VCaP (cell line): ENCODE data around the gene MYEOV.

Experiments used
- H3K27ac ChIP-seq: fragments of 450-650 bp; 2 replicates; pipeline ENCODE4 v1.5.1; 2017
- TF ChIP-seq, protein P1 (sequence below): fragments of 450-650 bp; conservative IDR thresholded peaks from 2 replicates; pipeline ENCODE4 v1.5.1; 2017; ENCODE audit warnings: mild to moderate bottlenecking, moderate library complexity

Gene MYEOV

GRCh38 chr11:69267395-69267805 is 26.6 kb upstream of the MYEOV start:
- H3K27ac ChIP-seq, result no peak overlapping the region
- TF ChIP-seq, protein P1, sequence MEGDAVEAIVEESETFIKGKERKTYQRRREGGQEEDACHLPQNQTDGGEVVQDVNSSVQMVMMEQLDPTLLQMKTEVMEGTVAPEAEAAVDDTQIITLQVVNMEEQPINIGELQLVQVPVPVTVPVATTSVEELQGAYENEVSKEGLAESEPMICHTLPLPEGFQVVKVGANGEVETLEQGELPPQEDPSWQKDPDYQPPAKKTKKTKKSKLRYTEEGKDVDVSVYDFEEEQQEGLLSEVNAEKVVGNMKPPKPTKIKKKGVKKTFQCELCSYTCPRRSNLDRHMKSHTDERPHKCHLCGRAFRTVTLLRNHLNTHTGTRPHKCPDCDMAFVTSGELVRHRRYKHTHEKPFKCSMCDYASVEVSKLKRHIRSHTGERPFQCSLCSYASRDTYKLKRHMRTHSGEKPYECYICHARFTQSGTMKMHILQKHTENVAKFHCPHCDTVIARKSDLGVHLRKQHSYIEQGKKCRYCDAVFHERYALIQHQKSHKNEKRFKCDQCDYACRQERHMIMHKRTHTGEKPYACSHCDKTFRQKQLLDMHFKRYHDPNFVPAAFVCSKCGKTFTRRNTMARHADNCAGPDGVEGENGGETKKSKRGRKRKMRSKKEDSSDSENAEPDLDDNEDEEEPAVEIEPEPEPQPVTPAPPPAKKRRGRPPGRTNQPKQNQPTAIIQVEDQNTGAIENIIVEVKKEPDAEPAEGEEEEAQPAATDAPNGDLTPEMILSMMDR, result no peak

DNA sequence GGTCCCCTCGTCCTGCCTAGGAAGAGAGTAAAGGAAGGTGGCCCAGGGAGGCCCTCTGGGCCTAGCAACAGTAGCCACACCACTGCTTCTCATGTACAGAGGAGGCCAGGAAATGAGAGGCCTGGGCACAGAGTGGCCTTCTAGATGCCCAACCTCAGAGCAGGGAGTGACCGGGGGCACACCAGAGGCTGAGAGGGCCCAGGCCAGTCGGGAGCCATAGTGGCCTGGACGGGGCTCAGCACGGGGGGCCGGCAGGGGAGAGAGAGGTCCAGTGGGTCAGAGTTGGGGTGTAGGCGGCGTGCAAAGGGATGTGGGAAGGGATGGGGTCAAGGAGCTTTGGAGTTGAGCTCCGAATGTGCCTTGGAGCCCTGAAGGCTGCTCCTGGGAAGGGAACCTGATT is 25.0 kb upstream of the MYEOV start:
- TF ChIP-seq, protein P1, result no peak
- no peak overlapping the region for H3K27ac ChIP-seq

- TF ChIP-seq, protein P1, result no peak
- no peak overlapping the region for H3K27ac ChIP-seq
These were observed 24.6 kb upstream of the MYEOV start for GRCh38 chr11:69269388-69269787.

DNA sequence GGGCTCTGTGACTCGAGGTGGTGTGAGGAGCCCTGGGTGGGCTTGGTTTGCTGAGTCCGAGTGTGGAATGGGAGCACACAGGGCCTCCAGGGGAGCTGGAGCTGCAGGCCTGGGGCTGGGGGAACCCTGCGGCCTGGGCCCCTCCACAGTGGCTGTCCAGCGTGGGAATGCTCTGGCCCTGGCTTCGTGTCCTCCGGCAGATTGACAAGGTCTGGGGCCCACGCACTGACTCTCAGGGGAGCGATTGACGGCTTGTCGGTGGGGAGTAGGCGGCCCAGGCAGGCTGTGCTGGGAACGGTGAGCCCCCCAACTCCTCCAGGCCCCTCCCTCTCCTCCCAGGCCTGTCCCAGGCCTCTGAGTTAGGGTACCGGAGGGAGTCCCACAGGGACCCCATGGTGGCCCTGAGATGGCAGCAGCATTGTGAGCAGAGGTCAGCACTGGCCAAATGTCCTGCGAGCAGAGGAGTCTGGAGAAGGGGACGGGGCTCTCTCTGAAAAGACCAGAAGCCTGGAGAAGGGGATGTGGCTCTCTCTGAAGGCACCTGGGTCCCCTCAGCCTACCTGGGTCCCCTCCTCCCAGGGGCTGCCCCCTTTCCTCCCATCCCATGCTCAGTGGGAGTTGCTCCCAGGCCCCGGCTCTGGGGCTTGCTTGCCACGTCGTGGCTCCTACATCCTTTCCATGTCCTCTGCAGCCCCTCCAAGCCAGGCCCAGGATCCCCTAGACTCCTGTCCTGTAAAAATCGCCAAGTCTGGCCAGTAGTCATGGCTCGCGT is 23.8 kb upstream of the MYEOV start:
- TF ChIP-seq, protein P1, result no peak
- H3K27ac ChIP-seq, result no peak overlapping the region

DNA sequence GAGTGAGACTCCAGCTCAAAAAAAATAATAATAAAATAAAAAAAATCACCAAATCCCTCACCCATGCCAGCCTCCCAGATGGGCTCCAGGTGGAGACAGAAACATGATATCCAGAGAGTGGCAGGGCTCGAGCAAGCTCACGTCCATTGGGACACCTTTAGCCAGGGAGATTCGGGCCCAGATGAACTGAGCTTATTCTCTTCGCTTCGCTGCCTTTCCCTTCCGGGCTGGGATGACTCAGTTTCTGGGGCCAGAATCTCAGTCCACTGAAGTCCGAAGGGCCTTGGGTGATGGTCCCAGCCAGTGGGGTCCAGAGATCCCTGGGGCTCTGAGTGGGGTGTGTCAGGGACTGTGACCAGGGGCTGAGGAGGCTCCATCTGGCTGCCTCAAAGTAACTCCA is 23.0 kb upstream of the MYEOV start:
- TF ChIP-seq, protein P1, result no peak
- H3K27ac ChIP-seq, result no peak overlapping the region

GRCh38 chr11:69272055-69272454 is 21.9 kb upstream of the MYEOV start:
- no peak overlapping the region for H3K27ac ChIP-seq
- TF ChIP-seq, protein P1, result no peak

DNA sequence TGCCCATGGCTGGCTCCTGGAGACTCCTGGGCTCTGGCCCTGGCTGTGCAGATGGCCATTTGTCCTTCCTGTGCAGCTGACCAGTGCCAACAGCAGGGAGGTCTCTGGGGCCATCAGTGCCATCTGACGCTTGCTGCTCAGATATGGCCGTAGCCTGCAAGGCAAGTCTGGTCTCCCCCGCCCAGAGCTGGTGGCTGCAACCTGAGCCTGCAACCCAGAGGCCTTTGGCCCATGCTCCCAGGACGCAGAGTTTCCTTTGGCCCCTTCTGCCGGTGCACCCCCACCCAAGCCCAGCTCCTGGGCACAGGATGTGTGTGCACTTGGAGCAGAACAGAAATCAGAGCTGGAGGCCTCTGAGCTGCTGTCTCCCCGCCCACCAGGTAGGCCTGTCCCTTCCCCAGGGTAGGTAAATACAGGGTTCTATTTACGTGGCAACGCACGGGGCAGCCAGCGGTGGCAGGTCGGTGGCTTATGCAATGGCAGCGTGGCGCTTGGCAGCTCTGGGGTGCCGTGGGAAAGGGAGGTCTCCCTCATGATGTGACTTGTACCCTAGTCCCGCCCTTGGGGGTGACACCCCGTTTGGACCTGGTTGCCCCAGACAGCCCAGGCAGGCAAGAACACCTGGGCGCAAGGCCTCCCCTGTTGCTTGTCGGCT is 21.0 kb upstream of the MYEOV start:
- H3K27ac ChIP-seq, result no peak overlapping the region

More for the DNA sequence above, 21.0 kb upstream of the MYEOV start:
- TF ChIP-seq, protein P1, result no peak
